Body of pancreas (tissue), 4 donors: ENCODE measurements around the gene WFIKKN1.

ENCODE experiments used
- POLR2A ChIP-seq, 3 donors: fragments of 450-650 bp; IDR thresholded peaks; one replicate each; pipeline ENCODE4 v1.6.1; 2016; ENCODE audit warnings: antibody characterized with exemption in 3 of 3, mild to moderate bottlenecking in 2 of 3
- TF ChIP-seq, protein P1 (sequence below), 7 experiments: fragments of 450-650 bp in 4 of 7; fragments of 200-600 bp in 3 of 7; sonication (generic) in 3 of 7; IDR thresholded peaks; one replicate each; pipeline ENCODE4 v1.5.1; 2016 to 2019; ENCODE audit warnings: antibody characterized with exemption in 7 of 7

DNA sequence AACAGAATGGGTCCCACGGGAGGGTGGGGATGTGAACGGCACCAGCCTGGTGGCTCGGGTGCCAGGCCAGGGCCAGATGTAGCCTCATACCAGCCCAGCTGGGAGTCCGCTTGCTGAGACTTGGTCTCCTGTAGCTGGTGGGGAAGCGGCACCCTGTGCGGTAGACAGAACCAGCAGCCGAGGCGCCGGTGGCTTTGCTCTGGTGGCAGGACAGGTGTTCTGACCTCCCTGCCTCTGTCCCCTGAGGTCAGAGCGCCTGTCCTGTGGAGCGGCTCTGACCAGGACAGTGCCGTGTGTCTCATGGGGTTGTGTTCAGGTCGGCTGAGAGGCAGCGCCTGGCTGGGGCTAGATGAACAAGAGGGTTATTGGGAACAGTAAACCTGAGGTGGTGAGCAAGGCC is 20.8 kb upstream of the WFIKKN1 start:
- TF ChIP-seq, protein P1, sequence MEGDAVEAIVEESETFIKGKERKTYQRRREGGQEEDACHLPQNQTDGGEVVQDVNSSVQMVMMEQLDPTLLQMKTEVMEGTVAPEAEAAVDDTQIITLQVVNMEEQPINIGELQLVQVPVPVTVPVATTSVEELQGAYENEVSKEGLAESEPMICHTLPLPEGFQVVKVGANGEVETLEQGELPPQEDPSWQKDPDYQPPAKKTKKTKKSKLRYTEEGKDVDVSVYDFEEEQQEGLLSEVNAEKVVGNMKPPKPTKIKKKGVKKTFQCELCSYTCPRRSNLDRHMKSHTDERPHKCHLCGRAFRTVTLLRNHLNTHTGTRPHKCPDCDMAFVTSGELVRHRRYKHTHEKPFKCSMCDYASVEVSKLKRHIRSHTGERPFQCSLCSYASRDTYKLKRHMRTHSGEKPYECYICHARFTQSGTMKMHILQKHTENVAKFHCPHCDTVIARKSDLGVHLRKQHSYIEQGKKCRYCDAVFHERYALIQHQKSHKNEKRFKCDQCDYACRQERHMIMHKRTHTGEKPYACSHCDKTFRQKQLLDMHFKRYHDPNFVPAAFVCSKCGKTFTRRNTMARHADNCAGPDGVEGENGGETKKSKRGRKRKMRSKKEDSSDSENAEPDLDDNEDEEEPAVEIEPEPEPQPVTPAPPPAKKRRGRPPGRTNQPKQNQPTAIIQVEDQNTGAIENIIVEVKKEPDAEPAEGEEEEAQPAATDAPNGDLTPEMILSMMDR (IDR thresholded peaks at IDR 0.05), result no peak
- no peak for TF ChIP-seq POLR2A (IDR thresholded peaks at IDR 0.05)
